GM12878 (cell line): Measurements from ENCODE around the gene FCGBP. TPM values are rescaled to one million over a fixed set of nuclear protein-coding genes. Genes with fewer than 3 reads are reported as not detected.

ENCODE experiments used
- ATAC-seq: fragments of 200-7000 bp; cut with Tn5 transposase; 3 replicates; pipeline ENCODE4 v1.9.1; 2020; ENCODE audit warnings: mild to moderate bottlenecking, moderate library complexity
- BruUV-seq: library from RNA; stranded (reverse); fragments of 400-500 nt; replicated peaks from 2 replicates; lab custom pipeline; 2021; lab: Mats Ljungman, UMichigan
- CTCF ChIA-PET: fragments of 300-600 bp; sonication (Branson Sonifier 250); formaldehyde crosslinking; extraction: SDS; loops from one replicate; lab custom pipeline; 2021; ENCODE audit warnings: inconsistent platforms; lab: Yijun Ruan, JAX
- POLR2A ChIA-PET: fragments of 350-600 bp; formaldehyde crosslinking; extraction: SDS; loops from one replicate; lab custom pipeline; 2021; ENCODE audit warnings: inconsistent platforms; lab: Charles Lee
- RAD21 ChIA-PET: fragments of 300-600 bp; sonication (Branson Sonifier 250); formaldehyde crosslinking; loops from one replicate; lab custom pipeline; 2023; ENCODE audit warnings: antibody characterized with exemption; ENCODE audit not compliant: unreplicated experiment; lab: Charles Lee
- SMC1A ChIA-PET: fragments of 300-600 bp; sonication (Branson Sonifier 250); formaldehyde crosslinking; loops from one replicate; lab custom pipeline; 2023; ENCODE audit not compliant: unreplicated experiment, uncharacterized antibody; lab: Charles Lee
- DNase-seq: peaks from one replicate; pipeline ENCODE4 v3.0.0-alpha.2; 2011; ENCODE audit warnings: low read depth, low spot score
- FAIRE-seq: peaks from 3 replicates; lab custom pipeline; 2011; peaks lifted over from hg19 to GRCh38; lab: Jason Lieb, UNC
- H2AFZ ChIP-seq: 2 replicates; pipeline ENCODE4 v1.6.0; 2011; ENCODE audit warnings: low read depth, low read length, control low read depth; ENCODE audit not compliant: control insufficient read depth
- H3K27ac ChIP-seq: 2 replicates; pipeline ENCODE4 v1.5.1; 2011; ENCODE audit warnings: control low read depth; ENCODE audit not compliant: control insufficient read depth, insufficient read depth
- H3K27me3 ChIP-seq, 2 experiments: replicated peaks in 1 of 2; 2 replicates each; pipeline versions ENCODE4 v1.6.0 to v1.6.1; 2011; ENCODE audit warnings: low read length in 1 of 2; ENCODE audit not compliant: control insufficient read depth in 2 of 2, insufficient read depth in 2 of 2
- H3K36me3 ChIP-seq, 2 experiments: 2 replicates each; pipeline ENCODE4 v1.5.1; 2011; ENCODE audit warnings: low read length in 1 of 2; ENCODE audit not compliant: control insufficient read depth in 2 of 2, insufficient read depth in 2 of 2
- H3K4me1 ChIP-seq: 2 replicates; pipeline ENCODE4 v1.6.1; 2011; ENCODE audit warnings: mild to moderate bottlenecking, low read length, moderate library complexity, mixed read lengths; ENCODE audit not compliant: control insufficient read depth, insufficient read depth
- H3K4me2 ChIP-seq: 2 replicates; pipeline ENCODE4 v1.6.0; 2011; ENCODE audit warnings: control low read depth; ENCODE audit not compliant: control insufficient read depth, insufficient read depth
- H3K4me3 ChIP-seq: fragments of 200-600 bp; sonication (generic); 2 replicates; pipeline ENCODE4 v1.5.1; 2016
- H3K79me2 ChIP-seq: 2 replicates; pipeline ENCODE4 v1.6.0; 2011; ENCODE audit warnings: low read length; ENCODE audit not compliant: control insufficient read depth, insufficient read depth
- H3K9ac ChIP-seq: 2 replicates; pipeline ENCODE4 v1.8.0; 2011; ENCODE audit warnings: low read length, control low read depth, mixed read lengths; ENCODE audit not compliant: control insufficient read depth, insufficient read depth
- H3K9me3 ChIP-seq: replicated peaks from 3 replicates; pipeline ENCODE4 v1.5.1; 2011; ENCODE audit warnings: mild to moderate bottlenecking, low read length; ENCODE audit not compliant: control insufficient read depth, insufficient read depth
- H4K20me1 ChIP-seq: 2 replicates; pipeline ENCODE4 v1.6.0; 2011; ENCODE audit not compliant: control insufficient read depth, insufficient read depth
- CBX3 ChIP-seq: fragments of 200-600 bp; sonication (generic); IDR thresholded peaks from 2 replicates; pipeline ENCODE4 v1.6.1; 2016; ENCODE audit warnings: low read depth, borderline replicate concordance
- EP300 ChIP-seq, 2 experiments: fragments of 150-350 bp in 1 of 2; IDR thresholded peaks; 2 replicates each; pipeline ENCODE4 v1.6.1; 2011 to 2012; ENCODE audit warnings: low read depth in 2 of 2, low read length in 2 of 2, borderline replicate concordance in 1 of 2, improper control_type of control experiment in 1 of 2, inconsistent platforms in 1 of 2; ENCODE audit not compliant: control insufficient read depth in 1 of 2
- FOS ChIP-seq: IDR thresholded peaks from 3 replicates; pipeline ENCODE4 v1.6.1; 2011; ENCODE audit warnings: borderline replicate concordance; ENCODE audit not compliant: insufficient read length; ENCODE audit errors: extremely low read depth
- GABPA ChIP-seq: IDR thresholded peaks from 2 replicates; pipeline ENCODE4 v1.6.1; 2014; ENCODE audit warnings: antibody characterized with exemption, low read depth, mild to moderate bottlenecking, inconsistent platforms
- HDAC2 ChIP-seq: fragments of 200-600 bp; sonication (generic); IDR thresholded peaks from 2 replicates; pipeline ENCODE4 v1.6.1; 2017
- LARP7 ChIP-seq: fragments of 450-650 bp; IDR thresholded peaks from 2 replicates; pipeline ENCODE4 v1.6.1; 2017; ENCODE audit warnings: mild to moderate bottlenecking
- MXI1 ChIP-seq: fragments of 150-350 bp; IDR thresholded peaks from 2 replicates; pipeline ENCODE4 v1.6.1; 2011; ENCODE audit warnings: low read depth, mild to moderate bottlenecking, inconsistent platforms, low read length, improper control_type of control experiment
- NBN ChIP-seq: fragments of 450-650 bp; IDR thresholded peaks from 2 replicates; pipeline ENCODE4 v1.6.1; 2016
- NR2C1 ChIP-seq: fragments of 450-650 bp; IDR thresholded peaks from 2 replicates; pipeline ENCODE4 v1.6.1; 2017; ENCODE audit warnings: antibody characterized with exemption, mild to moderate bottlenecking, moderate library complexity
- POLR2A ChIP-seq: IDR thresholded peaks from 2 replicates; pipeline ENCODE4 v1.6.1; 2011; ENCODE audit warnings: low read depth, mild to moderate bottlenecking, low read length
- POLR2AphosphoS5 ChIP-seq: IDR thresholded peaks from 2 replicates; pipeline ENCODE4 v1.6.1; 2011; ENCODE audit warnings: mild to moderate bottlenecking, low read length, inconsistent platforms
- RFX5 ChIP-seq: IDR thresholded peaks from 2 replicates; pipeline ENCODE4 v1.6.1; 2011; ENCODE audit warnings: low read depth, low read length, improper control_type of control experiment
- SMC3 ChIP-seq: IDR thresholded peaks from 2 replicates; pipeline ENCODE4 v1.6.1; 2011; ENCODE audit warnings: low read length, improper control_type of control experiment, borderline replicate concordance
- WRNIP1 ChIP-seq: IDR thresholded peaks from 2 replicates; pipeline ENCODE4 v1.6.1; 2011; ENCODE audit warnings: low read depth, low read length, improper control_type of control experiment, borderline replicate concordance
- YBX1 ChIP-seq: fragments of 450-650 bp; IDR thresholded peaks from 2 replicates; pipeline ENCODE4 v1.6.1; 2016; ENCODE audit warnings: antibody characterized with exemption
- ZBED1 ChIP-seq: IDR thresholded peaks from 2 replicates; pipeline ENCODE4 v1.6.1; 2016; ENCODE audit warnings: borderline replicate concordance
- ZZZ3 ChIP-seq: IDR thresholded peaks from 2 replicates; pipeline ENCODE4 v1.6.1; 2011; ENCODE audit warnings: low read depth; ENCODE audit not compliant: control insufficient read depth, insufficient read length
- WGBS: methylation state at CpG from one replicate; pipeline ENCODE4 v1.1.6; 2016; ENCODE audit warnings: low lambda C conversion rate; ENCODE audit not compliant: insufficient replicate concordance, insufficient coverage; ENCODE audit errors: missing lambda C conversion rate; 5-methylcytosine and 5-hydroxymethylcytosine counted together
- in situ Hi-C: fragments of 300-500 bp; cut with MboI; formaldehyde crosslinking; loops from 9 replicates; pipeline ENCODE4 v1.14.3; 2018; ENCODE audit warnings: mixed read lengths
- intact Hi-C: fragments of 100-400 bp; cut with micrococcal nuclease; formaldehyde crosslinking; loops from one replicate; pipeline ENCODE4 v1.14.2; 2022; ENCODE audit not compliant: unreplicated experiment
- polyA plus RNA-seq, 11 experiments: library from polyadenylated mRNA; depleted of rRNA in 4 of 11; unstranded in 6 of 11; stranded (reverse) in 5 of 11; fragments of >200 nt; fragmentation: Nextera tagmentation in 4 of 11; fragmentation: Illumina TruSeq in 1 of 11; extraction: Ambion mirVana in 4 of 11; extraction: Trizol in 1 of 11; gene quantifications; 1 replicate in 1 of 11; 2 replicates in 10 of 11; pipeline versions ENCODE4 v1.2.1 to v1.2.3, GENCODE V29; 2011 to 2016; ENCODE audit warnings: inconsistent platforms in 2 of 11, missing spikeins in 2 of 11, low read depth in 1 of 11
- total RNA-seq, 4 experiments: library from RNA; depleted of rRNA in 3 of 4; stranded (reverse); fragments of >200 nt in 3 of 4; fragmentation: Illumina TruSeq in 1 of 4; extraction: Trizol in 1 of 4; gene quantifications; 2 replicates each; pipeline versions ENCODE4 v1.2.1 to v1.2.3, GENCODE V29; 2013 to 2021
- TF ChIP-seq, protein P1 (sequence below): IDR thresholded peaks from 2 replicates; pipeline ENCODE4 v1.6.1; 2012; ENCODE audit warnings: low read depth, low read length, improper control_type of control experiment

FCGBP gene
- total and polyA plus RNA-seq, 10 of the 15 experiments (the other 5 are each of a cell fraction or from before 2014, with no cell fraction given) = 0.02 to 3.2 (median 0.37) TPM; not detected in 2

GRCh38 chr19:39943586-39943985 lies 9.2 kb upstream of the FCGBP start:
- RAD21 ChIA-PET = interaction anchor here (1.9 to 7.0 kb wide), 2 partner anchors 10 to 27 kb away, joined by 18 to 50 read pairs; partner anchors contain the start of gene PSMC4
- Histone ChIP-seq H3K9me3 (no peaks in the 10 kb centered on the region; the same call in 1 of the 3 replicates), H3K36me3 (no peaks in the 10 kb centered on the region), H4K20me1 (no peaks in the 10 kb centered on the region), H3K27ac (peak overlapping the region; percentile 46; the same call in 1 of the 2 replicates), H3K4me2 (no peak overlapping the region), H3K27me3 (no peaks in the 10 kb centered on the region), H2AFZ (no peak overlapping the region), H3K4me3 (no peak overlapping the region), H3K4me1 (peaks cover 20% of the 10 kb centered on the region), H3K79me2 (no peaks in the 10 kb centered on the region), H3K9ac (no peak overlapping the region)
- in situ Hi-C loops (no loop called here), intact Hi-C loops (no loop called here)
- TF ChIP-seq RFX5 (no peak), LARP7 (no peak), HDAC2 (no peak), WRNIP1 (no peak), CBX3 (no peak), FOS (no peak), POLR2AphosphoS5 (no peak), GABPA (no peak), MXI1 (no peak), EP300 (IDR thresholded peaks at IDR 0.05; ENCODE audit: borderline replicate concordance in 1 of 2, control insufficient read depth in 1 of 2, low read depth in 2 of 2, low read length in 2 of 2) (no peak), YBX1 (no peak), POLR2A (no peak), NBN (no peak), ZZZ3 (no peak), ZBED1 (no peak), NR2C1 (no peak), SMC3 (no peak)
- TF ChIP-seq, protein P1, sequence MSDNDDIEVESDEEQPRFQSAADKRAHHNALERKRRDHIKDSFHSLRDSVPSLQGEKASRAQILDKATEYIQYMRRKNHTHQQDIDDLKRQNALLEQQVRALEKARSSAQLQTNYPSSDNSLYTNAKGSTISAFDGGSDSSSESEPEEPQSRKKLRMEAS = no peak
- BruUV-seq = TSS peak; percentile 85
- SMC1A ChIA-PET = interaction anchor here (1.4 to 9.6 kb wide), 3 partner anchors 10 to 26 kb away, joined by 3 to 115 read pairs (median 88); partner anchors contain the start of gene PSMC4
- ATAC-seq = no peak
- FAIRE-seq = no peak
- no peak for DNase-seq
- WGBS = 96% methylated on average over 7 of the region's 7 CpGs
- POLR2A ChIA-PET = interaction anchor here (0.5 to 7.1 kb wide), 4 partner anchors 12 to 200 kb away, joined by 4 to 64 read pairs (median 12); partner anchors contain the start of gene PSMC4
- CTCF ChIA-PET = interaction anchor here (1.8 to 6.4 kb wide), 2 partner anchors 10 to 26 kb away, joined by 14 to 84 read pairs; partner anchors contain the start of gene PSMC4
